ENCODE results near the gene AGPAT3. TPM values are rescaled to one million over a fixed set of nuclear protein-coding genes. Genes with fewer than 3 reads are reported as not detected.

The AGPAT3 gene
- total RNA-seq, 1 donor: 63.5 TPM

DNA sequence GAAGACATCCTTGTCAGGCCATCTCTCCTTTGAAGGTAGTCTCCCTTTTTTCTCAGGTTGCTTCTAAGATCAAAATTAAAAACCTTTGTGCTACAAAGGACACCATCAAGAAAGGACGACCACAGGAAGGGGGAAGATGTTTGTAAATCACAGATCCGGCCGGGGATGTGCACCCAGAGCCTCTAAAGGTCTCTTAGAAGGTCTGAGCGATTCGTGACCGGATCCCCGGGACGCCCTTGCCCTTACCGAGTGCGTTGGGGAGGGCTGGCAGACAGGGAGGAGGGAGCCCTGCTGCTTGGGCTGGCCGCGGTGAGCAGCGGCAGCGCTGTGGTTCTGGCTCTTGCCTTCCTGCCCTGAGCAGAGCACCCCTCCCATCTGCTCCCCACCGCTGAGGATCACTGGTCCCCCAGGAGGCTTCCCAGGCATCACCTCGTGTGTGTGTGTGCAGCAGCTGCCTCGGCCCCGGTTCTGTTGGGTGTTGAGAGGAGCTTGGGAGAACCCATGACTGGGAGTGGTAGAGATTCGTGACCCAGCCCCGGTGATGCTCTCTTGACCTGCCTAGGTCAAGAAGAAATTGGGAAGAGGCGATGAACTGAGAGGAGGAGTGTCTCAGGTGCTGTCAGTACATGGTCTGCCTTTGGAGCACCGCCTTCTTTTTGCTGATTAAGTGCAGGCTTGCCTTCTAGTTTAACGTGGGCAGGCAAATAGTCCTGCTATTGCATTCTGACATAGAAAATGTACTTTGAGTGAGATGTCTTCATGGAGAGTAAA, 34.5 kb downstream of the AGPAT3 start:
- TF ChIP-seq, protein P1, sequence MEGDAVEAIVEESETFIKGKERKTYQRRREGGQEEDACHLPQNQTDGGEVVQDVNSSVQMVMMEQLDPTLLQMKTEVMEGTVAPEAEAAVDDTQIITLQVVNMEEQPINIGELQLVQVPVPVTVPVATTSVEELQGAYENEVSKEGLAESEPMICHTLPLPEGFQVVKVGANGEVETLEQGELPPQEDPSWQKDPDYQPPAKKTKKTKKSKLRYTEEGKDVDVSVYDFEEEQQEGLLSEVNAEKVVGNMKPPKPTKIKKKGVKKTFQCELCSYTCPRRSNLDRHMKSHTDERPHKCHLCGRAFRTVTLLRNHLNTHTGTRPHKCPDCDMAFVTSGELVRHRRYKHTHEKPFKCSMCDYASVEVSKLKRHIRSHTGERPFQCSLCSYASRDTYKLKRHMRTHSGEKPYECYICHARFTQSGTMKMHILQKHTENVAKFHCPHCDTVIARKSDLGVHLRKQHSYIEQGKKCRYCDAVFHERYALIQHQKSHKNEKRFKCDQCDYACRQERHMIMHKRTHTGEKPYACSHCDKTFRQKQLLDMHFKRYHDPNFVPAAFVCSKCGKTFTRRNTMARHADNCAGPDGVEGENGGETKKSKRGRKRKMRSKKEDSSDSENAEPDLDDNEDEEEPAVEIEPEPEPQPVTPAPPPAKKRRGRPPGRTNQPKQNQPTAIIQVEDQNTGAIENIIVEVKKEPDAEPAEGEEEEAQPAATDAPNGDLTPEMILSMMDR (IDR thresholded peaks at IDR 0.05; ENCODE audit: insufficient read depth, low read depth, low read length): no peak
- no peak for DNase-seq (ENCODE audit: low read depth)
- H3K4me3 ChIP-seq (ENCODE audit: low read depth, low read length): no peak overlapping the region

DNA sequence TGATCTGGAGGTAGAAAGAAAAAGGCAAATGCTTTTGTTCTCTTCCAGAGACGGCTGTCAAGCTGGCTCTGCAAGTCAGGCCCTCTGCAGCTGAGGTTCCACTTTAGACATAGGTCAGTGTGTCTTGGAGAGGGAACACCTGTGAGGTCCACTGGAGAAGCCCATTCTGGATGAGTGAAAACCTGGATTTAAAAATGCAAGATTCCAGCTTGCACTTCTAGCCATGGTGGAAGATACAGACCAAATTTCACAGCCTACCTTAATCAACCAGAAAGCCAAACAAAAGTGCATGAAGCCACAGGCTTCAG, 35.0 kb downstream of the AGPAT3 start:
- no peak for DNase-seq (ENCODE audit: low read depth)
- TF ChIP-seq, protein P1 (IDR thresholded peaks at IDR 0.05; ENCODE audit: insufficient read depth, low read depth, low read length): no peak
- H3K4me3 ChIP-seq (ENCODE audit: low read depth, low read length): no peak overlapping the region

DNA sequence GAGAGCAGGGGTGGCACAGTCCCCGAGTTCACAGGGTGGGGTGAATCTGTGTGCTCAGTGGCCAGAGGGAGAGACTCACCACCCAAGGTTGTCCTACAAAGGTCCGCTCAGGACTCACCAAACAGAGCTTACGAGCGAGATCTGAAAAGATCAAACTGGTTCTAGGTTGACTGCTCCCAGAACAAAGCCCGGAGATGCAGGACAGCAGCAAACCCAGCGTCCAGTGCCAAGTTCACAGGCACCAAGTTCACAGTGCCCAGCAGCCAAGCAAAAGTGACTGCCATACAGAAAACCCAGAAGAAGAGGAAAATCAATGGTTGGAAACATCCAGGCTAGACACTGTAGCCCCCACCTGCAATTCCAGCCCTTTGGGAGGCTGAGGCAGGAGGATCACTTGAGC, 35.7 kb downstream of the AGPAT3 start:
- H3K4me3 ChIP-seq (ENCODE audit: low read depth, low read length): no peak overlapping the region
- TF ChIP-seq, protein P1 (IDR thresholded peaks at IDR 0.05; ENCODE audit: insufficient read depth, low read depth, low read length): no peak
- no peak for DNase-seq (ENCODE audit: low read depth)

DNA sequence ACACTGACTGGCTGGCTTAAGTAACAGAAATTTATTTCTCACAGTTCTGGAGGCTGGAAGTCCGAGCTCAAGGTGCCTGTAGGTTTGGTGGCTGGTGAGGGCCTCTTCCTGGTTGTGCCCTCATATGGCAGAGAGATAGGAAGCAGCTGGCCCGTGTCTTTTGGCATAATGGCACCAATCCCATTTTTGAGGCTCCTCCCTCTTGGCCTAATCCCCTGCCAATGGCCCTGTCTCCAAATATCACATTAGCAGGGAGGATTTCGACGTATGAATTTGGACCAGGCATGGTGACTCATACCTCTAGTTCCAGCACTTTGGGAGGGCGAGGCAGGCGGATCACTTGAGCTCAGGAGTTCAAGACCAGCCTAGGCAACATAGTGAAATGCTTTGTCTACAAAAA, 37.4 kb downstream of the AGPAT3 start:
- TF ChIP-seq, protein P1 (IDR thresholded peaks at IDR 0.05; ENCODE audit: insufficient read depth, low read depth, low read length): no peak
- peak; percentile 73 for DNase-seq (ENCODE audit: low read depth)
- no peak overlapping the region for H3K4me3 ChIP-seq (ENCODE audit: low read depth, low read length)

DNA sequence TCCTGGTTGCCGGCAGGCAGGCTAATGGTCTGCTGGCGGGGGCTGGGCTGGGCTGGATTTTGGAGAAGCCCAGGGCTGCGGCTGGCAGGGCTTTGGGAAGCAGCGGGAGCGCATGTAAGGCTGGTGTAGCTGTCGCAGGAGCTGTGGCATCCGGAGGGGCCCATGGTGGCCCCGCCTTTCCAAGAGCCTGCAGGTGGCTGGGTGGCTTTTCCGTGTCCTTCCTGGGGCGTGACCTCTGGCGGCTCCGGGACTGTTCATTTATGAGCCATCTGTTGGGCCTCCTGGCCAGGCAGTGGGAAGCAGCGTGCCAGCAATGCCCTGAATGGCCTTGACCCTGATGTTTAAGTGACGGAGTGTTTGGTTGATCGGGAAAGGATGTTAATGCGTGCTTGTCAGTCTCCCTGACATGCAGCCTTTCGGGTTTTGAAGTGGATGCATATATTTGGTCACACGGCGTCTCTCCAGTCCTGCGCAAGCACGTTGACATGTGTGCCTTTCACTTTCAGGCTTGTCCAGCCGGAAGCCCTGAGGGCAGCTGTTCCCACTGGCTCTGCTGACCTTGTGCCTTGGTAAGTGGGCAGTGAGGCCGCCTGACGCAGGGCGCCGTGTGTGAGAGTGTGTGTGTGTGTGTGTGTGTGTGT, 38.5 kb downstream of the AGPAT3 start:
- DNase-seq (ENCODE audit: low read depth): peak; percentile 38

DNA sequence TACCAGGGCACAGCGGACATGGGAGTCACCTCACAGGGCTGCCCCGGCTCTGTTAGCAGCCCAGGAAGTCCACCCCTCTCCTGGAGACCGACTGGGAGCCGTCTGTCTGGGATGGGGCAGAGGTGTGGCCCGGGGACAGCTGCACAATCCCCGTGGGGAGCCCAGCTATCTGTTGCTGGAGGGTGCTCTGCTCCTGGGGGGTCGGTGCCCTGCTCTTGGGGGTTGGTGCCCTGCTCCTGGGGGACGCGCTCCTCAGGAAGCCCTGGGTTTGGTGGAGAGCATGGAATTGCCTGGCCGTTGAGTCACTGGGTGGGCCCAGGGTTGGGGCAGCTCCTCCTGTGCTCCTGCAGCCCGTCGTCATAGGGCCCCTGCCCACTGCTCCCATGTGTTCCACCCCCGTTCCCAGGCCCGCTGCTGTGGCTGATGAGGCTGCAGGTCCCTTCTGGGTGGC, 39.3 kb downstream of the AGPAT3 start:
- TF ChIP-seq, protein P1 (IDR thresholded peaks at IDR 0.05; ENCODE audit: insufficient read depth, low read depth, low read length): no peak
- H3K4me3 ChIP-seq (ENCODE audit: low read depth, low read length): no peak overlapping the region
- no peak for DNase-seq (ENCODE audit: low read depth)

More for the DNA sequence above, 38.5 kb downstream of the AGPAT3 start:
- H3K4me3 ChIP-seq (ENCODE audit: low read depth, low read length): no peak overlapping the region
- TF ChIP-seq, protein P1 (IDR thresholded peaks at IDR 0.05; ENCODE audit: insufficient read depth, low read depth, low read length): no peak
